NCI-H1694 treated with DMSO at 0.1 percent for 48 hours (cell line): ENCODE measurements around the gene LMO2.
"Not testable (repeated sequence)": the region's sequence is repeated elsewhere in the genome, so short reads cannot be mapped to it uniquely, and the experiment has no call there.

Source experiments
- DNase-seq: peaks from one replicate; lab custom pipeline; 2025; lab: John Stamatoyannopoulos, UW

Gene LMO2

GRCh38 chr11:33861386-33861785, 30.5 kb downstream of the LMO2 start:
- no peak for DNase-seq

GRCh38 chr11:33860926-33861325, 30.9 kb downstream of the LMO2 start:
- no peak for DNase-seq

GRCh38 chr11:33859306-33859705, 32.6 kb downstream of the LMO2 start:
- DNase-seq: no peak

GRCh38 chr11:33857933-33858371, 33.9 kb downstream of the LMO2 start:
- DNase-seq: peak; percentile 55

GRCh38 chr11:33855500-33855899, 36.4 kb downstream of the LMO2 start:
- no peak for DNase-seq

- no peak for DNase-seq
Measured at GRCh38 chr11:33848717-33849390, 43.0 kb downstream of the LMO2 start.

- no peak for DNase-seq
Measured at GRCh38 chr11:33847251-33847650, 44.6 kb downstream of the LMO2 start.

GRCh38 chr11:33844236-33844635, 47.6 kb downstream of the LMO2 start:
- no peak for DNase-seq

GRCh38 chr11:33843018-33843417, 48.9 kb downstream of the LMO2 start:
- no peak for DNase-seq

GRCh38 chr11:33842236-33842915, 49.5 kb downstream of the LMO2 start:
- no peak for DNase-seq

GRCh38 chr11:33838234-33838633, 53.6 kb downstream of the LMO2 start:
- not testable (repeated sequence) for DNase-seq

- not testable (repeated sequence) for DNase-seq
Measured at GRCh38 chr11:33837334-33837733, 54.5 kb downstream of the LMO2 start.

- peak; percentile 50 for DNase-seq
Measured at GRCh38 chr11:33835143-33835878, 56.6 kb downstream of the LMO2 start.

GRCh38 chr11:33832676-33833075, 59.2 kb downstream of the LMO2 start:
- DNase-seq: no peak

- no peak for DNase-seq
Measured at GRCh38 chr11:33830903-33831648, 60.8 kb downstream of the LMO2 start.

- DNase-seq: peak; percentile 21
Measured at GRCh38 chr11:33829430-33830141, 62.3 kb downstream of the LMO2 start.

- DNase-seq: no peak
Measured at GRCh38 chr11:33828604-33829429, 63.1 kb downstream of the LMO2 start.

GRCh38 chr11:33827206-33827605, 64.7 kb downstream of the LMO2 start:
- DNase-seq: no peak

GRCh38 chr11:33825854-33826560, 65.9 kb downstream of the LMO2 start:
- no peak for DNase-seq

- not testable (repeated sequence) for DNase-seq
Measured at GRCh38 chr11:33822981-33823380, 68.9 kb downstream of the LMO2 start.
